NCI-H1105 treated with DMSO at 0.1 percent for 48 hours (cell line): Measurements from ENCODE around the gene TMEM39B.
A peak's percentile ranks its signal among the peaks of the same experiment; 100 is the strongest.
"Not testable (repeated sequence)": the region's sequence is repeated elsewhere in the genome, so short reads cannot be mapped to it uniquely, and the experiment has no call there.

Experiments
- DNase-seq: peaks from one replicate; lab custom pipeline; 2025; lab: John Stamatoyannopoulos, UW

TMEM39B gene

GRCh38 chr1:32072622-32073298, at the start of gene TMEM39B:
TSS of gene TMEM39B (plus strand) at chr1:32072939. CDS start at chr1:32073048, 109 bp downstream.
- peak; percentile 98 for DNase-seq

DNA sequence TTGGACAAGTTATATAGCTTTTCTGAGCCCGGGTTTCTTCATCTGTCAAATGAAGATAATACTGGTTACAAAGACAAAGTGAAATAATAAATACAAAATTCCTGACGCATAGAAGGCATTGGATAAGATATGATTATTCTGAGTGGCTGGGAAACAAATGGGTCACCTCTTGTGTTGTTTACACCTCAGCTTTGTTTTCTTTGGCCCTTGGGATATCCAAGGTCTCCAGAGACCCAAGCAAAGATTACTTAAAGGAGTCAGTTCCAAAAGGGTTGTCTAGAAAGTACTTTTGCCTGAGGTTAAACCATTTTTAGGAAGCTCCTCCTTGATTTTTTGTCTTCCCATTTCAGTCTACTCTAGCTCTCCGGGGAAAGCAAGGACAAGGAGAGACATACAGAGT, 49.4 kb upstream of the TMEM39B start:
- DNase-seq = no peak

- DNase-seq = no peak
Measured at GRCh38 chr1:32025515-32025914, 47.2 kb upstream of the TMEM39B start.

GRCh38 chr1:32028746-32029145, 44.0 kb upstream of the TMEM39B start:
- DNase-seq = no peak

DNA sequence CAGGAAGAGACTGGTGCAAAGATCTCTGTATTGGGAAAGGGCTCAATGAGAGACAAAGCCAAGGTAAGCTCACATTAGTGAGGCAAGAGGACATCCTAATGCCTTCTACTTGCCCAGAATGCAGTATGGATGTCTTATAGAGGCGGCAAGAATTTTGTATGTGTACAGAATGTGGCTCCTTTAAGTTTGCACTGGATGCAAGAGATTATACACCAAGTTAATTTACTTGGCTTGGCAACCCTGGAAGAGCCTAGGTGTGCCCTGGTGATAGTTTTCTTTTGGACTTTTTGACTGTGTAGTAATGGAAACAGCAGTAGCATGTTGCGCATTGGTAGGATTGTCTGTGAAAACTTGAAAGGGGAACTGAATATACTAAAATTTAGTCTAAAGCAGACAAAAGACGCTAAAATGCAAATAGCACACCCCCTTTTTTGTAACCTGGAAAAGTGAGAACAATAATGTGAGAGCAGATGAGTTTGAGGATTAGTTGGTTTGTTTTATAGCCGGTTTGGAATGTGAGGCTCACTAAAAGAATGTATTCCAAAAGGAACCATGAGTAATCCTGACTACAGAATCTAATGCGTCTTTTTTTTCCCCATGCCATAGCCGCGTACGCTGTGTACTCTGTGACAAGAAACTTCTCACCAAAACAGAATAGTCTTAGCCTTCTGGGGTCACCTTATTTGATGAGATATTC, 41.0 kb upstream of the TMEM39B start:
- DNase-seq = no peak

DNA sequence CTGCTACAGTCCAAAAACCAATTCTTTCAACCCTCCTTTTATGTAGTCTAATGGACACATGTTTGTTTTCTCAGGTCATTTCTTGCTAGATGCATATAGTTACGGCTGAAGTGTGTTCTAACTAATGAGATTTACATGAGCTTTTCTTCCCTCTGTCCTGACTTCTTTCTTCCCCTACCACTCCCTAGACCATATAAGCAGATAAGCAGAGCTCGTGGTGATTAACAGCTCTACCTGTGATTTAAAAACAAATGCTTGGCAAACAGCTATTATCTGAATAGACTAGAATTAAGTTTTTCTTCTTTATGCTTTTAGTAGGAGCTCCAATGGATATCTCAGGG, 40.5 kb upstream of the TMEM39B start:
- DNase-seq = no peak

DNA sequence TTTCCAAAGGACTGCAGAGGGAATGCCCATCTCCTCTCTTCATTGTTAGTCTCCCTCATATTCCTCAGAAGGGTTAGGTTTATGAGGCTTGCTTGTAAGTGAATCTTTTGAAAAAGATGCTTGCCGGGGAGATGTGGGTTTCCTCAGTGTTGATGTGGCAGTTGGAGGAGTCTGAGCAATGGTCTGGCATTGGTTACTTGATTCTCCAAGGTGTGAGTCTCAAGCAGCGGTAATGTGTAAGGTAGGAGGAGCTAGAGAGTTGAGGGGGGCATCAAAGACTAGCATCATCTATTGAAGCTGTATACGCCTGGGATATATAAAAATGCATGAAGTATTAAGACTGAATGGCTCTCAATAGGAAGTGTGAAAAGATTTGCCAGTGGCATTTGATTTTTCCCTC, 37.6 kb upstream of the TMEM39B start:
- DNase-seq = no peak

DNA sequence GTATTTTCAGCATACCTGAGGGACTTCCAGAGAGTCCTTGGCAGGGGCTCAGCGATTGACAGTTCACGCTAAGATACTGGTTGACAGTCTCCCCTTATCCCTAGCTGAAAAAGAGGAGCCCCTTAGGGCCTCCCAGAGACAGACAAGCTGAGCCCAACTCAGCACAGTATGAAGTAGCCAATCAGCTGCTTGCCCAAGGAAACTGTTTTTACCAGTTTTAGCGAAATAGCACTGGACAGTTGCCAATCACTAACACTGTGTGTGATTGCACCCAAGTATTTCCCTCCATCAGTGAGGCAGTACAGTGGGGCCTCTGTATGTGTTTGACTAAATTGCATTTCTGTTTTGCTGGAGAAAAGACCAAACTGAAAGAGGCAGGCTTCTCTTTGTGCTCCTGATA, 32.0 kb upstream of the TMEM39B start:
- no peak for DNase-seq

- DNase-seq = no peak
Measured at GRCh38 chr1:32042330-32042729, 30.4 kb upstream of the TMEM39B start.

- DNase-seq = no peak
Measured at GRCh38 chr1:32044234-32044633, 28.5 kb upstream of the TMEM39B start.

DNA sequence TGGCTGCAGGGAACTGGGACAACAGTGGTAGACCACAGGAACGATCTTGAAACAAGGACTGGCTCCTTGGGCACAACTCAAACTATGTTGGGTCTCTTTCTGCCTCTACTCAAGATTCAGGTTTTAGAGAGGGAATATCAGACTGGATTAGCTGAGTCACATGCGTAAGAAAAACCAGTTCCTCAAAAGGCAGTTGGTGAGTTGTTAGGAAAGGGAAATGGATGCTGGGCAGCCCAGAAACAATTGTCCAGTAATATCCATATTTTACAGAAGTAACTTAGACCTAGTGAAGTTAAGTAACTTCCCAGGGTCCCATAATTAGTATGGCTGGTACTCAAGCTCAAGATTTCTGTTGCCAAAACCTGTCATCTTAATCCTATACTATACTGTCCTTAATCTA, 27.0 kb upstream of the TMEM39B start:
- DNase-seq = no peak

DNA sequence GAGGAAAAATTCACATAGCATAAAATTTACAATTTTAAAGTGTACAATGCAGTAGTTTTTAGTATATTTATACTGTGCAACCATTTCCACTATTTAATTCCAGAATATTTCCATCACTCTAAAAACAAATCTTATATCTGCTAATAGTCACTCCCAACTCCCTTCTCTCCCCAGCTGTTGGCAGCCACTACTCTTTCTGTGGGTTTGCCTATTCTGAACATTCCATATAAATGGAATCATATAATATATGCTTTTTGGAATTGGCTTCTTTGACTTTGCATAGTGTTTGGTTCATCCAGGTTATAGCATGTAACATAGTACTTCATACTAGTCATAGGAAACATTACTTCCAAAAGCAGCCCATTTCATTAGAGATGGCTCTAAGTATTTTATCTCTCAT, 25.0 kb upstream of the TMEM39B start:
- DNase-seq = no peak

DNA sequence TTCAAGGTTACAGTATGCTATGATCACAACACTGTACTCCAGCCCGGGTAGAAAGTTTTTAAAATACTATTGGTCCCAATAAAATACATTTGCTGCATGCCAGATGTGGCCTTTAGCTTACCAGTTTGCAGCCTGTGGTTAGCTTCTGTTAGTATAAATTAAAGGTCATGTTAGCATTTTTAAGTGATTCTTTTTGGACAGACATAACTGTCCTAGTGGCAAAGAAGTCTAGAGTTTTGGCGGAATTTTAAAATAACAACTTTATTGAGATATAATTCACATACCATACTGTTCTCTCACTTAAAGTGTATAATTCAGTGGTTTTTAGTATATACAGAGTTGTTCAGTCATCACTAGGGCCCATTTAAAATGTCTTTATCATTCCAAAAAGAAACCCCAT, 24.3 kb upstream of the TMEM39B start:
- no peak for DNase-seq

DNA sequence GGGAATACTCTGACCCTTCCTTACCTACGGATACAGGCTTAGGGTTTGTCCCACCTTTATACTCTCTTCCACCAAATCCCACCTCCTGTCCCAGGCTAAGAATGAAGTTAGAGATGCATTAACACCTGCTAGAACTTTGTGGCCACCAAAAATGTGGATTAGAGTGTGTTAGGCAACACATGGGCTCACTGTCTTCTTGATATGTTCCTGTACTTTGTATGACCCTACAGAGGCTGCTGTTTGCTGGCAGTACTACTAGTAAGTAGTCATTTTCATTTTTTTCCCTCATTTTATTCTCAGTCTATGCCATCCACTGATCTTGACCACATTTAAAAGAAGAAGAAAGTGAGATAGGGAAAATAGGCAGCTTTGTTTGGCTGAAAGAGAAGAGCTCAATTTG, 21.0 kb upstream of the TMEM39B start:
- DNase-seq = no peak

DNA sequence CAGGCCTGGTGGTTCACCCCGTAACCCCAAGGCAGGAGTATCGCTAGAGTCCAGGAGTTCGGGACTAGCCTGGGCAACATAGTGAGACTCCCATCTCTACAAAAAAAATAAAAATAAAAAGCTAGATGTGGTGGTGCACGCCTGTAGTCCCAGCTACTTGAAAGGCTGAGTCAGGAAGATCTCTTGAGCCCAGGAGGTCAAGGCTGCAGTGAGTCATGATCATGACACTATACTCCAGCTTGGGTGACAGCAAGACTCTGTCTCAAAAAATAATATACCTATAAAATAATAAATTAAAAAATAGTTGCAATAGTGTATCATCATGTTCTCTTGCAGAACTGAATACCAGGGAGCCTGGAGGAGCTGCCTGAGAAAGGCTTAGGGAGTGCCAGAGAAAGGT, 19.9 kb upstream of the TMEM39B start:
- DNase-seq = no peak

- no peak for DNase-seq
Measured at GRCh38 chr1:32055416-32055815, 17.3 kb upstream of the TMEM39B start.

DNA sequence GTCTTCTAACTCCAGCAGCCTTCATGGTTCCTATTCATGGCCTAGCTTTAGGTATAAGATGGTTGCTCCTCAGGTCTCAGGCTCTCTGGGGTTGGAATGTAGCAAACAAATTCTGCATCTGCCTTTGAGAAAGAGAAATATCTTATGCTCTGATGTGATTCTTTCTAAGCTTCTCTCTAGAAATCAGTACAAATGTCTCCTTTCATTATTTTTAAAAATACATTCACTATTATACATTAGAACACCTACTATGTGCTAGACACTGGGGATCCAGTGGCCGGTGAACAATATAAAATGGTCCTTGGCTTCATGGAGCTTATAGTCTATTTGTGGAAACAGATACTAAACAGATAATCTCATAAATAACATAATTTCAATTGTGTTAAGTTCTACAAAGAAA, 16.1 kb upstream of the TMEM39B start:
- no peak for DNase-seq

GRCh38 chr1:32060914-32061313, 11.8 kb upstream of the TMEM39B start:
- DNase-seq = no peak

DNA sequence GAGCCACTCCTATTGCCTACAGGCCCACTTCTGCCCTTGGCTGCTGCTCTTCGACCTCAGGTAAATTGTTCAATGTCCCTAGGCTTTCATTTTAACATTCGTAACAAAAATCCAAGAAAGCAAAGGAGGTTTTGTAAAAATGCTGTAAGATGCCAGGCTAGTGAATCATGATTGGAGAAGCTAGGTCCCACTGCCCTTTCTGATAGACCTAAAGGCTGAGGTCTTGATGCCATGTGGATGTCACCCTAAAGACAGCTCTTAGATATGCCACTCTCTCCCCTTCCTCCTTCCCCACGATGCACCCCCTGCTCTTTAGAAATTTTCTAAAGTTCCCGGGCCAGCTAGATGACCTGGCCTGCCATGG, 9.9 kb upstream of the TMEM39B start:
- no peak for DNase-seq

DNA sequence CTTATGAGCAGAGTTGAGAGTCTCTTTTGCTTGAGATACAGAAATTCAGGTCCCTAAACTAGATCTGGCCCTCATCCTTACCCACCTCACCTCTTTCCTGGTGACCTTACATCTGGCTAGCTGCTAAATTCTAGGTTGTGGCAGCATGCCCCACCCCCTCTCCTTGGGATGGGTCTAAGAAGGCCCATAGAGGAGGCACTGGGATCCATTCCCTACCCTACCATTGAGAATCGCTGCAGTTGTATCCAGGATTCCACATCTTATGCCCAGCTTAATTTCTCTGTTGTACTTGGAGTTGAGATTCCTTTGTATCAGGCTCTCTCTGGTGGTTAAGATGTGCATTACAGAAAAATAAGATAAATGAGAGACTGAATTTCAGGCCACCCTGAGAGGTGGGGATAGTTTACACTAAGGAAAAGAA, 9.5 kb upstream of the TMEM39B start:
- peak; percentile 41 for DNase-seq

GRCh38 chr1:32065613-32066488, 6.9 kb upstream of the TMEM39B start:
- DNase-seq = not testable (repeated sequence)

GRCh38 chr1:32066489-32066873, 6.3 kb upstream of the TMEM39B start:
- DNase-seq = peak; percentile 48

GRCh38 chr1:32068957-32069588, 3.7 kb upstream of the TMEM39B start:
- no peak for DNase-seq
